CD4-positive, alpha-beta T cell treated with Interleukin-15 for 4 hours (primary cell): Measurements from ENCODE around the gene KLRF2.
A peak's percentile ranks its signal among the peaks of the same experiment; 100 is the strongest.
"Not testable (repeated sequence)": the region's sequence is repeated elsewhere in the genome, so short reads cannot be mapped to it uniquely, and the experiment has no call there.

Experiments
- DNase-seq: peaks from one replicate; pipeline ENCODE4 v3.0.0-alpha.2; 2020; ENCODE audit warnings: low spot score

Gene KLRF2, protein sequence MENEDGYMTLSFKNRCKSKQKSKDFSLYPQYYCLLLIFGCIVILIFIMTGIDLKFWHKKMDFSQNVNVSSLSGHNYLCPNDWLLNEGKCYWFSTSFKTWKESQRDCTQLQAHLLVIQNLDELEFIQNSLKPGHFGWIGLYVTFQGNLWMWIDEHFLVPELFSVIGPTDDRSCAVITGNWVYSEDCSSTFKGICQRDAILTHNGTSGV

DNA sequence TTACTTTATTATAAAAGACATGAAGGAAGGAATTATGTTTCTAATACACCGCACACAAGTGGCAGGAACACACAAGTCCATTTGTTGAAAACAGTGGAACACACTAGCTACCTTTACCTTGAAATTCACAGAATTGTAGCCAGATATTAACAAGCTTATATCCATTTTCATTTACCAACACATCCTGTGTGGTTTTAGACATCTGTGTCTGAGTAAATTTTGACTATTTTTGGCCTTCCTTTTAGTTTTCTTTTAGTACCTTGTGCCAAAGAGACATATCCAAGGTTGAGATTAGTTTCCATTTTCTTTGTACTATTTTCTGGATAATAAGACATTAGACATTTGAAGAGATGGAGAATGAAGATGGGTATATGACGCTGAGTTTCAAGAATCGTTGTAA is at the start of gene KLRF2:
KLRF2 (plus strand) TSS at position 244 of the 400 bp plus-strand sequence; CDS start at position 351, 107 bp downstream.
- no peak for DNase-seq

DNA sequence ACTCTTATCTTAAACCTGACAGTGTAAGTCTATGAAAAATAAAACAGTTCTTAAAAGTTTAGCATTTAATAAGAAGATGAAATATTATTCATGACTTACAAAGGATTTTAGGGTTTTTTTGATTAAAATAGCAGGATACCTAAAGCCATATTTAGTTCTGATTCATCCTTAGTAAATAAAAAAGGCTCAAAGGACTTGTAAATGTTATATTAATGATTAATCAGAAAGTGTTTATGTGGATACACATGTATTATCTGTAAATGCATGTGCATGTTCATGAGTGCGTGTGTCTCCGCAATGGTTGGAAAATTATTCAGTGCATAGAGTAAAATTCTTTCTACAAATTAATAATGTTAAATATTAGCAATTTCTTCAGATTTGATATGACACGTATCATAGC is 49.6 kb upstream of the KLRF2 start:
- no peak for DNase-seq

- DNase-seq = no peak
Measured at GRCh38 chr12:9843407-9843806, 37.9 kb upstream of the KLRF2 start.

DNA sequence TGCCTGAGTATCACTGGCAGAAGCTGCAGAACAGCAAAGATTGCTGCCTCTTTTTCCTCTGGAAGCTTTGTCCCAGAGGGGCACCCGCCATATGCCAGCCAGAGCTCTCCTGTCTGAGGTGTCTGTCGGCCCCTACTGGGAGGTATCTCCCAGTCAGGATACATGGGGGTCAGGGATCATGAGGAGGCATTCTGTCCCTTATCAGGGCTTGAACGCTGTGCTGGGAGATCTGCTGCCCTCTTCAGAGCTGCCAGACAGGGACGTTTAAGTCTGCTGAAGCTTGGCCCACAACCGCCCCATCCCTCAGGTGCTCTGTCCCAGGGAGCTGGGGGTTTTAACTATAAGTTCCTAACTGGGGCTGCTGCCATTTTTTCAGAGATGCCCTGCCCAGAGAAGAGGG is 32.4 kb upstream of the KLRF2 start:
- DNase-seq = no peak

DNA sequence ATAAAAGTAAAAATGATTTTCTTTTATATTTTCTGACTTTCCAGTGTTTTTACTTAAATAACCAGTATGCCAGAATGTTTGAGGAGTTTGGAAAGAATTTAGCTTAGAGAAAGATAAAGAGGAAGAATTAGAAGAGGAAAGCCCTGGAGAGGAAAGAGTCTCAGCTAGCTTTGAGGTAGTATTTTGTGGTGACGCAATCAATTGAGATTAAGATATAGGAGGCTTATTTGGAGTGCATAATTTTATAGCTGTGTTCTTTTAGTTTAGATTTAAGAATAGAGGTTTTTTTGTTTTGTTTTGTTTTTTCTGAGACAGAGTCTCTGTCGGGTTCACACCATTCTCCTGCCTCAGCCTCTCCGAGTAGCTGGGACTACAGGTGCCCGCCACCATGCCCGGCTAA is 30.2 kb upstream of the KLRF2 start:
- no peak for DNase-seq

GRCh38 chr12:9851927-9852326 is 29.4 kb upstream of the KLRF2 start:
- DNase-seq = no peak

DNA sequence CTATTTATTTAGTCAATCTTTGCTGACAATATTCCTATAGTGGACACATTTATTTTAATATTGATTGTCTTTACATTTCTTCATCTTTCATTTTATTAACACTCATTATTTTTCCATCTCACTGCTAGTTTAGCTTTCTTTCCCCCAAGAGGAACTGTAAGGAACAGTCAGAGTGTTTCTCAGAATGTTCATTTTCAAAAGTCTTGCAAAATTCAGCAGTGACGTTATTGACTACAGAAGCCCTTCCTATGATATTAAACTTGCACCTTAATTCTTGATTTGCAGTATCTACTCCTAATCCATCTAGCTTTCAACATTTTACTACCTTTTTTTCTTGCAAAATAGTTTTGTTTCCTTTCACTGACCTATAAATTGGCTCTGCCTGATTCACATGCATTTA is 25.1 kb upstream of the KLRF2 start:
- DNase-seq = no peak

DNA sequence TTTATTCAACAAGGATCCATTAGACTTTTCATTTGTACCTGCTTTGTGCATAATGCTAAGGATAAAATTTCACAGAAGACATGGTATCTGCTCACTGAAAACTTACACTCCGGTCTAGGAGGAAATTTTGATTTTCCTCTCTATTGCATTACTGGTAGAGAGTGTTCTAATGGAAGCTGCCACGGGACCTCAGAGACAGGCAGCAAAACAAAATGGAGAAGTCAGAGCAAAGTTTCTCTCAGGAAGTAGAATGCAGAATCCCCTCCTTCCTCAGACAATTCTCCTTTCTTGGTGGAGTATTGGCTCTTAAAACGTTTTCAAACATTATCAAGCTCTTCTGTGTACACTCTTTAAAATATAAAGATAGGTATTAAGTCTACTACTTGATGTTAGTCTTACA is 24.4 kb upstream of the KLRF2 start:
- no peak for DNase-seq

DNA sequence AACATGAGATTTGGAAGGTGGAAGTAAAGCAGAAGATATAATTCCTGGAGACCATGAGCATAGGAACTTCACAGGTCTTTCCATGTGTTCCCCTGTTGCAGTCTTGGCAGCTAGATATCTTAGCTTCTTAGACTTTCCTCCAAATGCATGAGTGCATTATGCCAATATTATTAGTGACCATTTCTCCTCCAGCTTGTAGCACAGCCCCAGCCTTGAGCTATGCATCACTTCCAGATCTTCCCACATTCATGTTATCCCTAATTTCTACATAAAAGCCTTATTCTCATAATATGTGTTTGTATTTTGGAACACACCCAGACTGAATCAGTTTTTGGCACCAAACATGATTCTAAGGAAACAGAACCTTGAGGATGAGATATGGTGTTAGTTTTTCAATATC is 23.2 kb upstream of the KLRF2 start:
- DNase-seq = no peak

- DNase-seq = no peak
Measured at GRCh38 chr12:9864913-9865675, 16.2 kb upstream of the KLRF2 start.

- DNase-seq = no peak
Measured at GRCh38 chr12:9866860-9867269, 14.4 kb upstream of the KLRF2 start.

GRCh38 chr12:9867531-9867930 is 13.8 kb upstream of the KLRF2 start:
- DNase-seq = no peak

DNA sequence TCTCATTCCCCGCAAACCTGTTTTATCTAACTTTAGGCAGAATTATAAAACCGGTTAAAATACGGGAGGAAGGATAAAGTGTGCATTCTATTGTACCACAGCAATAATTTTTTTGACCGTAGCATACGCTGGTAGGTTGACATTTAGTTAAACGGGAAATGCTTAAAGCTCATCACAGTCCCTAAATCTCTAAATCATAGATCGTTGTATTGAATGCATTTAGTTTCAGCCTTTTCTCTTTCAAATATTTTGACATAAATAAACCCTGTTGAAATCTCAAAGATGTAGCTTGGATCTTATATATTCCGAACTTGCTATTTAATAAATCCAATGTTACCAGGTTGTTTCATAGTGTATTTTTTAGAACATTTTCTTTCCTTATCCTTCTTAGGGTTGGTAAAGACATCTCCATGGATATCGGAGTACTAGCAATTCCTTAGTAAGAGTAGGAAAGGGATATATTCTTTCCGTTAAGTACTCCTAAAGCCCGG is 12.9 kb upstream of the KLRF2 start:
- no peak for DNase-seq

DNA sequence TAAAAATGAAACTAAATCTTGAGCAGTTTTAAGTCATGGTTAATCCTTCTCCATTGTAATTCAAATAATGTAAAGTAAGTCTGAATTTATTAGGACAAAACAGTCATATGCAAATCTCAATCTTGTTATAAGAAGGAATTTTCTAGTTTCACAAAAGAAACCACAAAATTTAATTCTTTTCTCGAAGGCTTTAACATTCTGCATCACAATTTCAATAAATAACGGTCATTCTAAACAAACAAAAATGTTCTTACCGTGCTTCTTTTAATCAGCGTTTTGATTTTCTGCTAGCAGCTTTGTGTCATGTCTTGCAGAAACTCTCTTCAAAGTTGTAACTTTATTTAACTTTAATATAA is 12.4 kb upstream of the KLRF2 start:
- DNase-seq = no peak

DNA sequence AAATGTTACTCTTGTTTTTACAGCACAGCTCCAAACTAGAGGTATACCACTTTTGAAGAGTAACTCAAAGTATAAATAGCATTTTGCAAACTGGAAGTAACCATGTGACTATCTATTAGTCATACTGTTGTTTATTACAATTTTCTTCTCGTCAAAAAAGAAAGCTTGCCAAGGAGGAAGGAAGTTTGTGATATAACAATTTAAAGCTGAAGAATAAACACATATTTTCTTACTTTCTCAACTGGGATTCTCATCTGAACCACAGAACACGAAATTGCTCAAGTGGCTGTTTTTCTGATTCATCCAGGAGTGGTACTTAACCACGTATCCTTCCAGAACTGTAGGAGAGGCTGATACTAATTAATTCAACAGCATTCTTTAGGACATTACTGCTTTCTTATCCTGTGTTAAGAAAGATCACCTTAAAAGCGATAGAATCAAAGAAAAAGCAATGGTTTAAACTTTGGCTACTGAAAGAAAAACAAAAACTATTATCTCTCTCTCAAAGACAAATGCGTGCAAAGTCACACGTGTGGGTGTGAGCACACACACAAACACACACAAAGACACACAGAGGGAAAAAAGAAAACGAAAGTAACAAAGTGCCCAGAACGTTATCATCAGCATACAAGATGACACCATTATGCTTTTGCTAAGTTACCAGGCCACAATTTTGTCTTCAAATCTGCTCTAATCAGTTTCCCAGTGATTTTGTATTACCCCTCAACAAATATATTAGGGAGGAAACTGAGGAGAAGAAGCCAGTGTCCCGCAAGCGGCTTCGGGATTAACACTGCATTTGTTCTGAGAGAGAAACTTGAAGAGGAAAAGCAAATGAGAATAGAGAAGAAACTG is 11.8 kb upstream of the KLRF2 start, which contains the start of gene CLEC2B:
CLEC2B (minus strand) TSS at position 48 of the 855 bp plus-strand sequence.
- DNase-seq = peak; percentile 65

GRCh38 chr12:9870286-9870866 is 10.9 kb upstream of the KLRF2 start:
- peak; percentile 19 for DNase-seq

- no peak for DNase-seq
Measured at GRCh38 chr12:9872162-9872561, 9.1 kb upstream of the KLRF2 start.

DNA sequence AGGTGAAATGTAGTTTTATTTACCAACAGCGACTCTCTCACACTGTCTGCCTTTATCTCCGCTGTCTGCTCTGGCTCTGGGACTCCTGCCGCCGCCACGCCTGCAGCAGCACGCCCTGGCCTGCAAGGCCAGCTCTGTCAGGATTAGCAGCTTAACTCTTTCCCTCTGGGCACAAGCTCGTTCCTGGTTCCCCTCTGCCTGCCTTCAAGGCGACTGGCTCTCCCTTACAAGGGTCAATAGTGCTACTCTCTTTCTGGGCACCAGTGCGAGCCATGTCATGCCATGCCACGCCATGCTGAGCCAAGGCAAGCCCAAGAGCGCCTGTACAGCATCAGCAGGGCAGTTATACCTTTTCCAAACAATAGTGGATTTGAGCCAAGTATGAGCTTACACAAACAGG is 8.5 kb upstream of the KLRF2 start:
- no peak for DNase-seq

- DNase-seq = not testable (repeated sequence)
Measured at GRCh38 chr12:9876120-9876519, 5.2 kb upstream of the KLRF2 start.

DNA sequence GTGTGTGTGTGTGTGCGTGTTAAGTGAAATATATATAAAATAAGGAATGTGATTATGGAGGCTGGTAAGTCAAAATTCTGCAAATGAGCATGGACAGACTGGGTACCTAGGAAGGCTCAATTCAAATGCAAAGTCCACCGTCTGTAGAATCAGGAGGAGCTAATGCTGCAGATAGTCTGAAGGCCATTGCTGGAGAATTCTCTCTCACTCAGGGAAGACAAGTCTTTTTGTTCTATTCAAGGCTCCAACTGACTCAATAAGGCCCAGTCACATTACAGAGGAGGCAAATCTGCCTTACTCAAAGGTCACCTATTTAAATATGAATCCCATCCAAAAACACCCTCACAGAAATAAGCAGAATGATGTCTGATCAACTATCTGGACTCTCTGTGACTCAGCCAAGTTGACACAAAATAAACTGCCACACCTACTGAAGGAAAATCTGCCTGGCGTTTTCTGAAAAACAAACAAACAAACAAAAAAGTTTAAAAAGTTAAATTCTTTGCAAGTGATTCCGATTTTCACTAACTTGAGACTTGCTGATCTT is 684 bp upstream of the KLRF2 start:
- DNase-seq = no peak

GRCh38 chr12:9881988-9882387 is 699 bp downstream of the KLRF2 start:
- DNase-seq = no peak

DNA sequence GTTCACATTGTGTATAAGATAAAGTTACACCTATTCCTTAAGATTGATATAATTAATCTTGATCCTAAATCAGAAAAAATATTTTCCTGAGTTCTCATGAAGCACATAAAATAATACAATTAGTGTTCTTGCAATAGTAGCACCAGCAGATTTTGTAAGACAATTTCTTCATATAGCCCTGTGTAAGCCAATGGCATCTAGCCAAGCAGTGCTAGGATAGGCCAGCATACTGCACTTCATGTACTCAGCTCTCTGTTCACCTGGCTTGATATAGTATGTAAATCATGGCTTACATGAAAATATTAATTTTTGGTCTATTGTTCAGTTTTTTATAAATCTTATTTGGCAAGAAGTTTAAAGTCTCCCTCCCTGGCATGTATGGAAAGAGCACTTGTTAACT is 1.9 kb downstream of the KLRF2 start:
- DNase-seq = no peak
